ENCODE data around the gene MTX1. TPM values are rescaled to one million over a fixed set of nuclear protein-coding genes. Genes with fewer than 3 reads are reported as not detected.

Gene MTX1
- total RNA-seq, 1 experiment from 2014 or later = 86.0 TPM

DNA sequence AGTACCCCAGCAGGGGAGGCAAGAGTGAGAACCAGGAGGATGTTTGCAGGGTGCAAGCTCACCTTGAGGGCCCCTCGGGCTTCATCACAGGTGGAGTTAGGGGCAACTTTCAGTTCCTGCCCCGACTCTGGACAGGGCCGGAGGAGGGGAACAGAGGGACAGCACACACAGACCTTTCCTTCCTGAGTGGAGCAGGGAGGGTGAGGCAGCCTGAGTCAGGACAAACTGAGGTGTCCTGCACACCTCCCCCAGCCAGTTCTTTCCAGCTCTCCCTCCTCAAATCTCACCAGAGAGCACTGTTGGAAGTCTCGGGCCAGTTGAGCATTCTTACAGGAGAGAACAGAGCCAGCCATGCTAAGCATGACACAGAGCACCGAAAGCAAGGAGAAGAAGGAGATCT is 45.3 kb downstream of the MTX1 start:
- H3K36me3 ChIP-seq = peaks cover 28% of the 10 kb centered on the region
- no peak overlapping the region for H3K27ac ChIP-seq
- no peak for DNase-seq (ENCODE audit: low read depth in 1 of 2, low spot score in 2 of 2)

DNA sequence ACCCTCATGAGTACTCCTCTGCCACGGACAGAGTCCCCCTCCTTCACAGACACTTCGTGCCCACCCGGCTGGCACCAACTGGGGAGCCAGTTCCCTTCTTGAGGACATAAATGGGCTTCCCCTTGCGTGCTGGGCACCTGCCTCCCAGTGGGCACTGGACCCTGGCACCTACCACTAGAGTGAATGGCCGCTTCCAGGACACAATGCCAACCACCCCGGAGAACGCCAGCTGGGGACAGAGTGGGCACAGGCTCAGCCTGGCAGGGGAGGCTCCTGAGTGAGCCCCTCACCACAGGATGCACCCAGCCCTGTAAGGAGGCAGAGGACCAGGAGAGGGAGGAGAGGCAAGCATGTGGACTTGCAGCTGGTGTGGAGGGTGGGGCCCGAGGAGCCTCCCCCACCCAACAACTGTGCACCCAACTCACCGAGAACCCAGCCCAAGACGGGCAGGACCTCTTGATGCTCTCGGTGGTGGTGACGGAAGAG is 45.8 kb downstream of the MTX1 start:
- Histone ChIP-seq H3K27ac (no peak overlapping the region), H3K4me3 (peak overlapping the region; percentile 50), H3K9me3 (replicated peaks) (no peaks in the 10 kb centered on the region), H3K36me3 (peaks cover 28% of the 10 kb centered on the region), H3K27me3 (replicated peaks) (no peaks in the 10 kb centered on the region), H3K4me1 (replicated peaks) (peaks cover 34% of the 10 kb centered on the region)
- DNase-seq (ENCODE audit: low read depth in 1 of 2, low spot score in 2 of 2) = no peak

More for the DNA sequence above, 45.3 kb downstream of the MTX1 start:
- H3K9me3 ChIP-seq (replicated peaks) = no peaks in the 10 kb centered on the region
- no peaks in the 10 kb centered on the region for H3K27me3 ChIP-seq (replicated peaks)
- no peak overlapping the region for H3K4me3 ChIP-seq
- peaks cover 34% of the 10 kb centered on the region for H3K4me1 ChIP-seq (replicated peaks)

DNA sequence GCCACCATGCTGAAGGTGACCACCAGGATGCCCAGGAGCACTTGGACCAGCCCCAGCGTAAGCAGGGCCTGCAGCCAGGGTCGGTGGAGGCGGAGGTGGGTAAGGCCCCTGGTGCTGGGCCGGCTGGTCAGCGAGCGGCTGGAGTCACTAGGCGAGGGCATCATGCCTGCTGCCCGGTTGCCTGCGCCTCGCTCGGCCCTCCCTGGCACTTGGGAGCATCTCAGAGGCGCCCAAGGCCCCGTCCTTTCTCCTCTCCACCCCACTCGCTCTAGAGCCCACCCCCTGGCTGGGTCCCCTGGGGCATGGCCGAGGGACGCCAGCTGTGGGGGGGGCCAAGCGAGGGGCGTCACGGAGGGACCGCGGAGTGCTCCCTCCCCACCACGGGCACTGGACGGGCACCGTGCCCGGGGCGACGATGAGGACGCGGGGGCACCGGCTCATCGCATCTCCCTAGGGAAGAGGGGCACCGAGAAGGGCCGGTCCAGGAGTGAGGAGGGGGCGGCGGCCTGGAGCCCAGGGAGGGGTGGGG is 46.3 kb downstream of the MTX1 start:
- Histone ChIP-seq H3K27ac (no peak overlapping the region), H3K9me3 (replicated peaks) (no peaks in the 10 kb centered on the region)
- peak in 1 of 2 experiments; percentile 39 for DNase-seq (ENCODE audit: low read depth in 1 of 2, low spot score in 2 of 2)

GRCh38 chr1:155255243-155256007 is 46.9 kb downstream of the MTX1 start, which contains the start of gene ENTREP3:
Gene ENTREP3, minus strand, starts transcription at chr1:155255483. Its CDS starts 606 bp downstream, at chr1:155254877.
- peak; percentile 86 to 90 for DNase-seq (ENCODE audit: low read depth in 1 of 2, low spot score in 2 of 2)
- Histone ChIP-seq H3K4me1 (replicated peaks) (peaks cover 32% of the 10 kb centered on the region), H3K27me3 (replicated peaks) (no peaks in the 10 kb centered on the region), H3K27ac (peak within 1 kb of the TSS; percentile 70), H3K9me3 (replicated peaks) (no peaks in the 10 kb centered on the region), H3K4me3 (peak within 1 kb of the TSS; percentile 50), H3K36me3 (peaks cover 39% of the 10 kb centered on the region)

More for the DNA sequence above, 46.3 kb downstream of the MTX1 start:
- Histone ChIP-seq H3K4me3 (peak overlapping the region; percentile 50), H3K4me1 (replicated peaks) (peaks cover 34% of the 10 kb centered on the region), H3K36me3 (peaks cover 33% of the 10 kb centered on the region), H3K27me3 (replicated peaks) (no peaks in the 10 kb centered on the region)

DNA sequence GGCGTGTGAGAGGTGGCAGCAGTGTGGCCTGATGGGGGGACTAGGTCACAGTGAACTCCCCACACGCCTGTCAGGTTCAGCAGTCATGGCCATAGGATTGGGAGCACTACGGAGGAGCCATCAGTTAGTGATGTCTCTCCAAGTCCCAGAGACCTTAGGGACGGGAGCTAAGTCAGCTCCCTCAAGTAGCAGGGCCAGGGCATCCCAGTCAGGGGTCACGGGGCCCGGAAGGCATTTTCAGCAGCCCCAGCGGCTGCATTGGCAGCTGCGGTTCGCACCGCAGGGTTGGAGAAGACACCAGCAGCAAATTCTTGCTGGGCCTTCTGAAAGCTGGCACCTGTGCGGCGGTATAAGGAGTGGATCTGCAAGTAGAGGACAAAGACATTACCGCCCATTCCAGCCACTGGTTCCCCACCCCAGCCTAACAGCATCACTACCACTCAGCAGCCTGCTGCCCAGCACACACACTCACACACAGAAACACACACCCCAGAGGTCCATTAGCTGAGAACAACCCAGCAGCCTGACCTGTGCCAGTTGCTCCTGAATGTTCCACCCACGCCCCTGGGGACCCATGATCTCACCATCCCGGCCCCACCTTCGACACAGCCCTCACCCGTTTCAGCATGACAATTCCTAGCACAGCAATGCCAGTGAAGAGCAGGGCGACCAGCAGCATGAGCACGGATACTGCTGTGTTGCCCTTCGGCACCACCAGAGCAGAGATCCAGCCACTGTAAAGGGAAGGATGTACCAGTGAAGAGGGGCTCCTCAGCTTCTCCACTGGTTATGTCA is 47.8 kb downstream of the MTX1 start:
- H3K4me3 ChIP-seq = peak overlapping the region; percentile 50
- no peak for DNase-seq (ENCODE audit: low read depth in 1 of 2, low spot score in 2 of 2)
- H3K27ac ChIP-seq = peak overlapping the region; percentile 70
- H3K27me3 ChIP-seq (replicated peaks) = no peaks in the 10 kb centered on the region
- peaks cover 28% of the 10 kb centered on the region for H3K4me1 ChIP-seq (replicated peaks)
- no peaks in the 10 kb centered on the region for H3K9me3 ChIP-seq (replicated peaks)
- peaks cover 47% of the 10 kb centered on the region for H3K36me3 ChIP-seq

DNA sequence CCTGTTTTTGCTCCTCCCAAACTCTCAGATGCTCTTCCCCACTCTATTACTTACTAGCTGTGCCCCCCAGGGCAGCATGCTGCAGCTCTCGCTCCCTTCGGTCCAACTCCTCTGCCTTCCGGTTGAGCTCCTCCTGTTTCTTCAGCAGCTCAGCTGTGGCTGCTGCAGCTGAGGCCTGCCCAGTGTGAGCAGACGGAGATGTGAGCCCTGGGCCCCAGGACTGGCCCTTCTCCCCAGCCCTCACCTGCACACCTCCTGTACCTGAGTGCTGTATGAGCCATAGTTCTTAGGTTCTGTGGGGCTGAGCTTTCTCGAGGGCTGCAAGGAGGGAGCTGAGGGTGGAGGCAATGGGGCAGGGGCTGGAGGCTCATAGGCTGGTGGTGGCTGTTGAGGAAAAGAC is 51.8 kb downstream of the MTX1 start:
- no peaks in the 10 kb centered on the region for H3K27me3 ChIP-seq (replicated peaks)
- no peak overlapping the region for H3K4me3 ChIP-seq
- no peak overlapping the region for H3K27ac ChIP-seq
- peaks cover 80% of the 10 kb centered on the region for H3K36me3 ChIP-seq
- H3K9me3 ChIP-seq (replicated peaks) = no peaks in the 10 kb centered on the region
- peaks cover 15% of the 10 kb centered on the region for H3K4me1 ChIP-seq (replicated peaks)
- DNase-seq (ENCODE audit: low read depth in 1 of 2, low spot score in 2 of 2) = no peak

DNA sequence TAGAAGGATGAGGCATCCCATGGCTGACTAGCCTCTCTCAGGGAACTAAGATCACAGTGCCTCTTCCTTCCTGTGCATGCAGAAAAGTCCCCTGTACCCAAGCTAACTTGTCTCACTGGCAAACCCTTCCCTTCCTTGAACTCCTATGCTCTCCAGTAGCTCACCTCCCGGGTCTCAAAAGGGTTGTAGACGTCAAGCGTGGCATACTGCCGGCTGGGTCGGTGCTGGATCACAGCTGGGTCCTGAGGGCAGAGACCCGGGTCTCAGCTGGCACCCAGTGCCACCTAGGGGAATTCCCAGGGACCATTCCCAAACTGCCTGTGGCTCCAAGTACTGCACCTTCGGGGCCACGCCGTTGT is 53.0 kb downstream of the MTX1 start:
- Histone ChIP-seq H3K4me1 (replicated peaks) (peaks cover 6% of the 10 kb centered on the region), H3K9me3 (replicated peaks) (no peaks in the 10 kb centered on the region), H3K4me3 (peak overlapping the region; percentile 58), H3K36me3 (peaks cover 80% of the 10 kb centered on the region), H3K27ac (peak overlapping the region; percentile 29; the same call in 1 of the 2 replicates), H3K27me3 (replicated peaks) (no peaks in the 10 kb centered on the region)
- DNase-seq (ENCODE audit: low read depth in 1 of 2, low spot score in 2 of 2) = no peak

DNA sequence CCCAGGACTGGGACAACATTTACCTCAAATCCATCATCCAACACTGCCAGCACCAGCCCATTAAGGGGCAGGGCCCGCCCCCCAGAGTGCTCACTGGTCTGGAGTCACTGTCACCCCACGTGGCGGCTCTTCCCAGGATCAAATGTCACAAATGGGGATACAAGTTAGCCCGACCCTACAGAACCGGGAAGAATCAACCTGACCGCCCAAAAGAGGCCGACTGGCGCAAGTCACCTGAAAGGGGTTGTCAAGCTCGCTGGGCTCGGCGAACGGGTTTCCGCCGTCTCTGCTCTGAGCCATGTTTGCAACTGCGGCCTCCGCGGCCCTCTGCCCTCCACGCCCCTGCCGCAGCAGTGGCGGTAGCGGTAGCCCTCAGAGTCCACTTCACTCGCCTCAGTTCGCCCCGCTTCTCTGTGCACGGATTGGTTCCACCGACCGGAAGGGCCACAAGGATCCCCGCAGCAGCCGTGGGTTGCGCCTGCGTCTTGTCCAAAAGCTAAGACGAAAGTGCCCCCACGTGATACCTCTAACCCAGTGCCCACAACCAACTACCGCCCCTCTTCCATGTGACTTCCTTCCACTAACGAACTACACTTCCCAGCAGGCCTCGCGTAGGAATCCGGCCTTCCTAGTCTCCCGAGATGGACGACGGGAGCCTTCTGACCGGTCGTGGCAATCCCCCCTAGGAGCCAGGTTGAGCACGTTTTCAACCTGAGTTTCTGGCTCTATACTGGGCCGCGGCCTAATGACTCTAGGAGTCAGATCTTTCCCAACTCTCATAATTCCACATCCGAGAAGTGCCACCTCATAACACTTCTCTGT is 53.6 kb downstream of the MTX1 start, which contains the start of gene SCAMP3:
TSS of gene SCAMP3 (minus strand) at position 509 of the 822 bp plus-strand sequence. CDS start at position 300, 209 bp downstream.
- Histone ChIP-seq H3K9me3 (replicated peaks) (no peaks in the 10 kb centered on the region), H3K36me3 (peaks cover 80% of the 10 kb centered on the region), H3K4me3 (peak within 1 kb of the TSS; percentile 58), H3K27me3 (replicated peaks) (no peaks in the 10 kb centered on the region), H3K4me1 (replicated peaks) (peaks cover 6% of the 10 kb centered on the region), H3K27ac (peak within 1 kb of the TSS; percentile 29)
- DNase-seq (ENCODE audit: low read depth in 1 of 2, low spot score in 2 of 2) = peak; percentile 91 to 98

DNA sequence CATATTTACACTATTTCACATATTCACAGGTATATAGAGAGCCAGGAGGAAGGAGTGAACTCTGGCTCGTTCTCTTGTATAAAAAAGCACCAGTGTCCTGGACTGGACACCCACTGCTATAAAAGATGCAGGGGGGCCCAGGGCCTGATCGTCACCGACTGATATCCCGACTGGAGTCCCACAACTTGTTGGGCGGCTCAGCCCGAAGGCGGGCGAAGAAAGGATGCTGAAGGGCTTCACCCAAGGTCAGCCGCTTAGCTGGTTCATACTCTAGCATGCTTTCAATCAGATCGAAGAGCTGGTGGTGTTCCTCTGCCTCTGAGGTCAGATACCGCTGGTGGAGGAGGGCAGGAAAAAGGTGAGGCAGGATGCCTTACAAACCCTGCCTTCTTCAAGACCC is 54.6 kb downstream of the MTX1 start:
- no peak overlapping the region for H3K4me3 ChIP-seq
- H3K4me1 ChIP-seq (replicated peaks) = peaks cover 6% of the 10 kb centered on the region
- no peak for DNase-seq (ENCODE audit: low read depth in 1 of 2, low spot score in 2 of 2)
- no peaks in the 10 kb centered on the region for H3K27me3 ChIP-seq (replicated peaks)
- H3K9me3 ChIP-seq (replicated peaks) = no peaks in the 10 kb centered on the region
- no peak overlapping the region for H3K27ac ChIP-seq
- peaks cover 84% of the 10 kb centered on the region for H3K36me3 ChIP-seq

Other genes with a start within 250 kb of the MTX1 start
- gene PYGO2, start 246.9 kb upstream of the MTX1 start, total RNA-seq (2014; rRNA removed; shearing (Covaris generic)) = 18.0 and 20.0 TPM in 2 replicates
- 101 and 155 TPM in 2 replicates for gene SHC1, start 237.9 kb upstream of the MTX1 start, total RNA-seq (2014; rRNA removed; shearing (Covaris generic))
- gene CKS1B, start 234.0 kb upstream of the MTX1 start, total RNA-seq (2014; rRNA removed; shearing (Covaris generic)) = 290 and 338 TPM in 2 replicates
- 15.4 and 23.7 TPM in 2 replicates for gene FLAD1, start 225.4 kb upstream of the MTX1 start, total RNA-seq (2014; rRNA removed; shearing (Covaris generic))
- not detected in 2 replicates for gene LENEP, start 215.1 kb upstream of the MTX1 start, total RNA-seq (2014; rRNA removed; shearing (Covaris generic))
- gene ZBTB7B, start 205.9 kb upstream of the MTX1 start, total RNA-seq (2014; rRNA removed; shearing (Covaris generic)) = 15.3 and 24.5 TPM in 2 replicates
- not detected in 2 replicates for gene DCST2, start 174.9 kb upstream of the MTX1 start, total RNA-seq (2014; rRNA removed; shearing (Covaris generic))
- not detected in 2 replicates for gene DCST1, start 174.9 kb upstream of the MTX1 start, total RNA-seq (2014; rRNA removed; shearing (Covaris generic))
- gene ADAM15, start 157.4 kb upstream of the MTX1 start, total RNA-seq (2014; rRNA removed; shearing (Covaris generic)) = 27.0 and 32.0 TPM in 2 replicates
- 4.7 and 4.8 TPM in 2 replicates for gene EFNA4, start 145.0 kb upstream of the MTX1 start, total RNA-seq (2014; rRNA removed; shearing (Covaris generic))
- 0.21 and 0.85 TPM in 2 replicates for gene EFNA3, start 129.9 kb upstream of the MTX1 start, total RNA-seq (2014; rRNA removed; shearing (Covaris generic))
- gene EFNA1, start 80.8 kb upstream of the MTX1 start, total RNA-seq (2014; rRNA removed; shearing (Covaris generic)) = 0.89 and 0.91 TPM in 2 replicates
- gene SLC50A1, start 72.8 kb upstream of the MTX1 start, total RNA-seq (2014; rRNA removed; shearing (Covaris generic)) = 9.9 and 23.4 TPM in 2 replicates
- gene DPM3, start 68.2 kb upstream of the MTX1 start, total RNA-seq (2014; rRNA removed; shearing (Covaris generic)) = 40.7 and 76.6 TPM in 2 replicates
- 61.7 and 94.8 TPM in 2 replicates for gene KRTCAP2, start 35.4 kb upstream of the MTX1 start, total RNA-seq (2014; rRNA removed; shearing (Covaris generic))
- 0.21 and 1.1 TPM in 2 replicates for gene TRIM46, start 34.8 kb upstream of the MTX1 start, total RNA-seq (2014; rRNA removed; shearing (Covaris generic))
- 3.2 and 5.4 TPM in 2 replicates for gene THBS3, start 798 bp upstream of the MTX1 start, total RNA-seq (2014; rRNA removed; shearing (Covaris generic))
- gene ENTREP3, start 46.8 kb downstream of the MTX1 start, total RNA-seq (2014; rRNA removed; shearing (Covaris generic)) = 3.7 and 11.9 TPM in 2 replicates
- 54.6 and 55.9 TPM in 2 replicates for gene SCAMP3, start 53.7 kb downstream of the MTX1 start, total RNA-seq (2014; rRNA removed; shearing (Covaris generic))
- 13.0 and 13.7 TPM in 2 replicates for gene CLK2, start 64.8 kb downstream of the MTX1 start, total RNA-seq (2014; rRNA removed; shearing (Covaris generic))
- 0.97 and 2.5 TPM in 2 replicates for gene HCN3, start 68.8 kb downstream of the MTX1 start, total RNA-seq (2014; rRNA removed; shearing (Covaris generic))
- gene PKLR, start 92.7 kb downstream of the MTX1 start, total RNA-seq (2014; rRNA removed; shearing (Covaris generic)) = not detected in 2 replicates
- 205 and 232 TPM in 2 replicates for gene FDPS, start 100.2 kb downstream of the MTX1 start, total RNA-seq (2014; rRNA removed; shearing (Covaris generic))
- 39.8 and 40.9 TPM in 2 replicates for gene RUSC1, start 112.2 kb downstream of the MTX1 start, total RNA-seq (2014; rRNA removed; shearing (Covaris generic))